GM21576 (cell line): ENCODE data around the gene GPATCH1.
A peak's percentile ranks its signal among the peaks of the same experiment; 100 is the strongest.
"Not testable (repeated sequence)": the region's sequence is repeated elsewhere in the genome, so short reads cannot be mapped to it uniquely, and the experiment has no call there.

ENCODE experiments used
- ATAC-seq: cut with Tn5 transposase; IDR thresholded peaks from one replicate; pipeline ENCODE4 v1.9.1; 2021; ENCODE audit warnings: mild to moderate bottlenecking, moderate library complexity; ENCODE audit not compliant: unreplicated experiment

Gene GPATCH1

GRCh38 chr19:33154313-33154712, 73.3 kb downstream of the GPATCH1 start:
- ATAC-seq: not testable (repeated sequence)

GRCh38 chr19:33156334-33156733, 75.4 kb downstream of the GPATCH1 start:
- ATAC-seq: no peak

GRCh38 chr19:33157906-33158305, 76.9 kb downstream of the GPATCH1 start:
- no peak for ATAC-seq

GRCh38 chr19:33158365-33158764, 77.4 kb downstream of the GPATCH1 start:
- ATAC-seq: no peak

- no peak for ATAC-seq
Observed at GRCh38 chr19:33159149-33159548, 78.2 kb downstream of the GPATCH1 start.

- ATAC-seq: no peak
Observed at GRCh38 chr19:33159893-33160292, 78.9 kb downstream of the GPATCH1 start.

- no peak for ATAC-seq
Observed at GRCh38 chr19:33161201-33161600, 80.2 kb downstream of the GPATCH1 start.

- ATAC-seq: no peak
Observed at GRCh38 chr19:33163481-33163880, 82.5 kb downstream of the GPATCH1 start.

GRCh38 chr19:33166037-33166436, 85.1 kb downstream of the GPATCH1 start:
- ATAC-seq: not testable (repeated sequence)

GRCh38 chr19:33167438-33167837, 86.5 kb downstream of the GPATCH1 start:
- no peak for ATAC-seq

- no peak for ATAC-seq
Observed at GRCh38 chr19:33168528-33168927, 87.5 kb downstream of the GPATCH1 start.

GRCh38 chr19:33171222-33171795, 90.3 kb downstream of the GPATCH1 start:
- ATAC-seq: no peak

GRCh38 chr19:33171916-33172359, 91.0 kb downstream of the GPATCH1 start:
- no peak for ATAC-seq

- ATAC-seq: no peak
Observed at GRCh38 chr19:33174186-33174585, 93.2 kb downstream of the GPATCH1 start.

GRCh38 chr19:33175156-33175782, 94.3 kb downstream of the GPATCH1 start:
- ATAC-seq: no peak

- peak; percentile 4 for ATAC-seq
Observed at GRCh38 chr19:33175886-33176669, 95.1 kb downstream of the GPATCH1 start.

- peak; percentile 71 for ATAC-seq
Observed at GRCh38 chr19:33176670-33177416, 95.9 kb downstream of the GPATCH1 start.

- peak; percentile 10 for ATAC-seq
Observed at GRCh38 chr19:33177417-33177979, 96.5 kb downstream of the GPATCH1 start.
